BLaER1 (cell line): ENCODE measurements around the gene AIFM1.
A peak's percentile ranks its signal among the peaks of the same experiment; 100 is the strongest.

Experiments
- H3K27ac ChIP-seq: shearing (Covaris generic); formaldehyde crosslinking; 2 replicates; pipeline ENCODE4 v1.8.1; 2022
- H3K27me3 ChIP-seq: shearing (Covaris generic); formaldehyde crosslinking; 2 replicates; pipeline ENCODE4 v1.8.1; 2022
- H3K36me3 ChIP-seq: shearing (Covaris generic); formaldehyde crosslinking; 2 replicates; pipeline ENCODE4 v1.8.1; 2022
- H3K4me1 ChIP-seq: shearing (Covaris generic); formaldehyde crosslinking; 2 replicates; pipeline ENCODE4 v1.8.1; 2022
- H3K4me2 ChIP-seq: shearing (Covaris generic); formaldehyde crosslinking; 2 replicates; pipeline ENCODE4 v1.8.1; 2022
- H3K4me3 ChIP-seq: shearing (Covaris generic); formaldehyde crosslinking; 2 replicates; pipeline ENCODE4 v1.8.1; 2022
- H3K9ac ChIP-seq: shearing (Covaris generic); formaldehyde crosslinking; 2 replicates; pipeline ENCODE4 v1.8.1; 2022
- H3K9me3 ChIP-seq: shearing (Covaris generic); formaldehyde crosslinking; 2 replicates; pipeline ENCODE4 v1.8.1; 2022
- H4K20me1 ChIP-seq: shearing (Covaris generic); formaldehyde crosslinking; 2 replicates; pipeline ENCODE4 v1.8.1; 2022
- Cebpa-rat ChIP-seq: shearing (Covaris generic); IDR thresholded peaks from 2 replicates; pipeline ENCODE4 v1.8.1; 2022

AIFM1 gene

GRCh38 chrX:130184168-130184567 lies 18.5 kb upstream of the AIFM1 start:
- Histone ChIP-seq H3K4me1 (peaks cover 40% of the 10 kb centered on the region), H3K36me3 (no peaks in the 10 kb centered on the region), H3K27ac (0 out of 2 replicates have a peak overlapping the region, but pooled peaks have one; percentile 27), H3K4me3 (no peak overlapping the region), H3K4me2 (peak overlapping the region; percentile 46), H4K20me1 (no peaks in the 10 kb centered on the region), H3K9me3 (no peaks in the 10 kb centered on the region), H3K9ac (no peak overlapping the region), H3K27me3 (peaks cover 67% of the 10 kb centered on the region)
- TF ChIP-seq Cebpa-rat: no peak

- TF ChIP-seq Cebpa-rat: no peak
- H3K4me2 ChIP-seq: no peak overlapping the region
- no peak overlapping the region for H3K9ac ChIP-seq
- no peaks in the 10 kb centered on the region for H3K36me3 ChIP-seq
- H3K27ac ChIP-seq: no peak overlapping the region
- peaks cover 62% of the 10 kb centered on the region for H3K27me3 ChIP-seq
- no peaks in the 10 kb centered on the region for H3K9me3 ChIP-seq
- no peak overlapping the region for H3K4me3 ChIP-seq
- peaks cover 21% of the 10 kb centered on the region for H3K4me1 ChIP-seq
- H4K20me1 ChIP-seq: no peaks in the 10 kb centered on the region
These were observed 14.1 kb upstream of the AIFM1 start for GRCh38 chrX:130179579-130180215.

- Histone ChIP-seq H4K20me1 (no peaks in the 10 kb centered on the region), H3K4me1 (peaks cover 18% of the 10 kb centered on the region), H3K4me2 (no peak overlapping the region), H3K9ac (no peak overlapping the region), H3K27me3 (peaks cover 62% of the 10 kb centered on the region), H3K36me3 (no peaks in the 10 kb centered on the region), H3K27ac (no peak overlapping the region), H3K4me3 (no peak overlapping the region), H3K9me3 (no peaks in the 10 kb centered on the region)
- TF ChIP-seq Cebpa-rat: no peak
These were observed 13.5 kb upstream of the AIFM1 start for GRCh38 chrX:130179170-130179569.

GRCh38 chrX:130176942-130177341 lies 11.3 kb upstream of the AIFM1 start:
- Histone ChIP-seq H3K27me3 (peaks cover 77% of the 10 kb centered on the region), H3K27ac (no peak overlapping the region), H3K9ac (no peak overlapping the region), H3K4me3 (no peak overlapping the region), H3K4me1 (peaks cover 26% of the 10 kb centered on the region), H3K9me3 (peaks cover 8% of the 10 kb centered on the region; the same call in 1 of the 2 replicates), H3K4me2 (no peak overlapping the region), H3K36me3 (no peaks in the 10 kb centered on the region), H4K20me1 (no peaks in the 10 kb centered on the region)
- TF ChIP-seq Cebpa-rat: no peak

- H3K4me1 ChIP-seq: peaks cover 32% of the 10 kb centered on the region
- no peak overlapping the region for H3K9ac ChIP-seq
- TF ChIP-seq Cebpa-rat: no peak
- H3K36me3 ChIP-seq: no peaks in the 10 kb centered on the region
- H3K27me3 ChIP-seq: peaks cover 83% of the 10 kb centered on the region
- no peak overlapping the region for H3K4me2 ChIP-seq
- no peak overlapping the region for H3K27ac ChIP-seq
- H3K9me3 ChIP-seq: peaks cover 13% of the 10 kb centered on the region; the same call in 1 of the 2 replicates
- no peaks in the 10 kb centered on the region for H4K20me1 ChIP-seq
- H3K4me3 ChIP-seq: no peak overlapping the region
These were observed 10.7 kb upstream of the AIFM1 start for GRCh38 chrX:130176354-130176776.

GRCh38 chrX:130174937-130175336 lies 9.3 kb upstream of the AIFM1 start:
- TF ChIP-seq Cebpa-rat: no peak
- Histone ChIP-seq H3K27ac (no peak overlapping the region), H3K36me3 (no peaks in the 10 kb centered on the region), H3K9me3 (peaks cover 14% of the 10 kb centered on the region; the same call in 1 of the 2 replicates), H3K9ac (no peak overlapping the region), H3K4me1 (peaks cover 32% of the 10 kb centered on the region), H3K4me2 (no peak overlapping the region), H3K4me3 (no peak overlapping the region), H3K27me3 (peaks cover 89% of the 10 kb centered on the region), H4K20me1 (no peaks in the 10 kb centered on the region)

GRCh38 chrX:130174045-130174704 lies 8.5 kb upstream of the AIFM1 start:
- no peaks in the 10 kb centered on the region for H4K20me1 ChIP-seq
- H3K4me2 ChIP-seq: peak overlapping the region; percentile 52
- peaks cover 87% of the 10 kb centered on the region for H3K27me3 ChIP-seq
- peaks cover 14% of the 10 kb centered on the region; the same call in 1 of the 2 replicates for H3K9me3 ChIP-seq
- H3K27ac ChIP-seq: no peak overlapping the region
- H3K4me1 ChIP-seq: peaks cover 32% of the 10 kb centered on the region
- H3K4me3 ChIP-seq: no peak overlapping the region
- no peak for TF ChIP-seq Cebpa-rat
- no peak overlapping the region for H3K9ac ChIP-seq
- no peaks in the 10 kb centered on the region for H3K36me3 ChIP-seq

GRCh38 chrX:130173190-130173895 lies 7.7 kb upstream of the AIFM1 start:
- no peak overlapping the region for H3K4me3 ChIP-seq
- H3K4me1 ChIP-seq: peaks cover 32% of the 10 kb centered on the region
- H3K4me2 ChIP-seq: peak overlapping the region; percentile 52
- H3K9ac ChIP-seq: no peak overlapping the region
- peaks cover 14% of the 10 kb centered on the region; the same call in 1 of the 2 replicates for H3K9me3 ChIP-seq
- no peaks in the 10 kb centered on the region for H4K20me1 ChIP-seq
- H3K36me3 ChIP-seq: no peaks in the 10 kb centered on the region
- no peak for TF ChIP-seq Cebpa-rat
- no peak overlapping the region for H3K27ac ChIP-seq
- peaks cover 86% of the 10 kb centered on the region for H3K27me3 ChIP-seq

GRCh38 chrX:130172127-130172845 lies 6.6 kb upstream of the AIFM1 start:
- H3K27me3 ChIP-seq: peaks cover 76% of the 10 kb centered on the region
- peak overlapping the region; percentile 57 for H3K4me2 ChIP-seq
- no peaks in the 10 kb centered on the region for H3K36me3 ChIP-seq
- H3K4me3 ChIP-seq: peak overlapping the region; percentile 56
- no peaks in the 10 kb centered on the region for H4K20me1 ChIP-seq
- no peak overlapping the region for H3K27ac ChIP-seq
- H3K4me1 ChIP-seq: peaks cover 34% of the 10 kb centered on the region
- no peak for TF ChIP-seq Cebpa-rat
- H3K9ac ChIP-seq: no peak overlapping the region
- H3K9me3 ChIP-seq: peaks cover 14% of the 10 kb centered on the region; the same call in 1 of the 2 replicates
